ENCODE measurements around the gene TRIL.

The TRIL gene

GRCh38 chr7:28999895-29000716, 42.0 kb upstream of the TRIL start:
- Histone ChIP-seq H3K9me3 (no peaks in the 10 kb centered on the region), H3K27me3 (peaks cover 9% of the 10 kb centered on the region), H3K4me3 (ENCODE audit: low read depth, low read length) (no peak overlapping the region), H3K36me3 (no peaks in the 10 kb centered on the region), H3K4me1 (no peaks in the 10 kb centered on the region)
- DNase-seq = no peak
- TF ChIP-seq, protein P1, sequence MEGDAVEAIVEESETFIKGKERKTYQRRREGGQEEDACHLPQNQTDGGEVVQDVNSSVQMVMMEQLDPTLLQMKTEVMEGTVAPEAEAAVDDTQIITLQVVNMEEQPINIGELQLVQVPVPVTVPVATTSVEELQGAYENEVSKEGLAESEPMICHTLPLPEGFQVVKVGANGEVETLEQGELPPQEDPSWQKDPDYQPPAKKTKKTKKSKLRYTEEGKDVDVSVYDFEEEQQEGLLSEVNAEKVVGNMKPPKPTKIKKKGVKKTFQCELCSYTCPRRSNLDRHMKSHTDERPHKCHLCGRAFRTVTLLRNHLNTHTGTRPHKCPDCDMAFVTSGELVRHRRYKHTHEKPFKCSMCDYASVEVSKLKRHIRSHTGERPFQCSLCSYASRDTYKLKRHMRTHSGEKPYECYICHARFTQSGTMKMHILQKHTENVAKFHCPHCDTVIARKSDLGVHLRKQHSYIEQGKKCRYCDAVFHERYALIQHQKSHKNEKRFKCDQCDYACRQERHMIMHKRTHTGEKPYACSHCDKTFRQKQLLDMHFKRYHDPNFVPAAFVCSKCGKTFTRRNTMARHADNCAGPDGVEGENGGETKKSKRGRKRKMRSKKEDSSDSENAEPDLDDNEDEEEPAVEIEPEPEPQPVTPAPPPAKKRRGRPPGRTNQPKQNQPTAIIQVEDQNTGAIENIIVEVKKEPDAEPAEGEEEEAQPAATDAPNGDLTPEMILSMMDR (IDR thresholded peaks at IDR 0.05; ENCODE audit: low read depth, low read length) = no peak

DNA sequence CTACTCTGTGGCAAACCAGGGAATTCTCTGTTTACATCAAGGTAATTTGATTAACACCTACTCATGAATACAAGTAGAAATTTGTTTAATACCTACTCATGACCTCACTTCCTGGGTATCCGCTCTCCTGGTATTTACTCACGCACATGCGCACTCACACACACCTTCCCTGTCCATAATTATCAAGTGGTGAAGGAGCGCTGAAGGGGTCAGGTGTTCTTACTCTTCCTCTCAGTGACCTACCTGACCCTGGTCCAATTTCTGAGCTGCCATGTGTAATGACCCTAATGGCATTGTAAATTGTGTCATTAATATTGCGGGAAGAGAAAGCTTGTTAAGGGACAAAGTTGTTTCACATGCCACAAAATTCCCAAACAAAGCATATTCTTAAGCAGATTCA, 41.3 kb upstream of the TRIL start:
- DNase-seq = no peak
- H3K36me3 ChIP-seq = no peaks in the 10 kb centered on the region
- TF ChIP-seq, protein P1 (IDR thresholded peaks at IDR 0.05; ENCODE audit: low read depth, low read length) = no peak
- H3K27me3 ChIP-seq = peaks cover 9% of the 10 kb centered on the region
- no peak overlapping the region for H3K4me3 ChIP-seq (ENCODE audit: low read depth, low read length)
- no peaks in the 10 kb centered on the region for H3K4me1 ChIP-seq
- H3K9me3 ChIP-seq = no peaks in the 10 kb centered on the region

GRCh38 chr7:28998105-28998504, 40.0 kb upstream of the TRIL start:
- H3K27me3 ChIP-seq = peaks cover 9% of the 10 kb centered on the region
- no peak overlapping the region for H3K4me3 ChIP-seq (ENCODE audit: low read depth, low read length)
- H3K36me3 ChIP-seq = no peaks in the 10 kb centered on the region
- H3K9me3 ChIP-seq = no peaks in the 10 kb centered on the region
- TF ChIP-seq, protein P1 (IDR thresholded peaks at IDR 0.05; ENCODE audit: low read depth, low read length) = no peak
- no peaks in the 10 kb centered on the region for H3K4me1 ChIP-seq
- DNase-seq = no peak

DNA sequence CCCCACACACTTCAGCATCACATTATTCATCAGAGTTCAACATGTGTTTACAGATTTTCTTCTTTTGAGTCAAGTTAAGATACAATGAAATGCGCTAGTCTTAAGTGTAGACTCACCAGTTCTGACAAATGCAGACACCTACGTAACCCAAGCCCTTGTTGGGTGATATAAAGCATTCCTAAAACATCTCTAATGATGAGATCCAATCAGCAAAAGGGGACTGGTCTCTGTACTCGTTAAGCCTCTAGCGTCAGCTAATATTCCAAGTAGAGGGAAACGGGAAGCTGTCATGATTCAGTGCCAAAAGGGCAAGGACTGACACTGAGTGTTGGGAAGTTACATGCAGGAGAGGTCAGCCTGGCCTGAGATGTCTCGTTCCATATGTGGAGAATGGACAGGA, 38.7 kb upstream of the TRIL start:
- Histone ChIP-seq H3K9me3 (no peaks in the 10 kb centered on the region), H3K4me3 (ENCODE audit: low read depth, low read length) (no peak overlapping the region), H3K36me3 (no peaks in the 10 kb centered on the region), H3K4me1 (no peaks in the 10 kb centered on the region), H3K27me3 (peaks cover 9% of the 10 kb centered on the region)
- DNase-seq = no peak
- TF ChIP-seq, protein P1 (IDR thresholded peaks at IDR 0.05; ENCODE audit: low read depth, low read length) = no peak

- no peak for DNase-seq
- Histone ChIP-seq H3K4me3 (ENCODE audit: low read depth, low read length) (no peak overlapping the region), H3K4me1 (no peaks in the 10 kb centered on the region), H3K9me3 (no peaks in the 10 kb centered on the region), H3K27me3 (peaks cover 9% of the 10 kb centered on the region; the same call in 1 of the 2 replicates), H3K36me3 (no peaks in the 10 kb centered on the region)
- TF ChIP-seq, protein P1 (IDR thresholded peaks at IDR 0.05; ENCODE audit: low read depth, low read length) = no peak
Observed at GRCh38 chr7:28993371-28993770, 35.2 kb upstream of the TRIL start.

- Histone ChIP-seq H3K4me3 (ENCODE audit: low read depth, low read length) (no peak overlapping the region), H3K9me3 (no peaks in the 10 kb centered on the region), H3K36me3 (no peaks in the 10 kb centered on the region), H3K27me3 (peaks cover 9% of the 10 kb centered on the region; the same call in 1 of the 2 replicates), H3K4me1 (no peaks in the 10 kb centered on the region)
- TF ChIP-seq, protein P1 (IDR thresholded peaks at IDR 0.05; ENCODE audit: low read depth, low read length) = no peak
- no peak for DNase-seq
Observed at GRCh38 chr7:28992798-28993197, 34.7 kb upstream of the TRIL start.
